Measurements from ENCODE around the gene PDE4D.

Gene PDE4D

GRCh38 chr5:59648038-59648831 lies 245.3 kb downstream of the PDE4D start:
- no peak for DNase-seq (ENCODE audit: extremely low spot score)
- ChIA-PET POLR2A (no interaction called here), CTCF (interaction anchor here (0.6 kb wide), 1 partner anchor 459 kb away, joined by 3 read pairs; no protein-coding TSS in a partner anchor)
- TF ChIP-seq FOXK2 (IDR thresholded peaks at IDR 0.05) = no peak
- no peak for TF ChIP-seq TARDBP (IDR thresholded peaks at IDR 0.05)
- no peak for TF ChIP-seq ARNT (IDR thresholded peaks at IDR 0.05)
- TF ChIP-seq PKNOX1 (IDR thresholded peaks at IDR 0.05) = no peak
- TF ChIP-seq CTBP1 (IDR thresholded peaks at IDR 0.05; ENCODE audit: borderline replicate concordance) = no peak
- TF ChIP-seq SUZ12 (IDR thresholded peaks at IDR 0.05) = no peak

- no peak for DNase-seq (ENCODE audit: extremely low spot score)
- CTCF ChIA-PET = no interaction called here
- TF ChIP-seq LEF1 (IDR thresholded peaks at IDR 0.05; ENCODE audit: borderline replicate concordance) = no peak
- TF ChIP-seq FOXA1 (IDR thresholded peaks at IDR 0.05) = no peak
- no peak for TF ChIP-seq FOXK2 (IDR thresholded peaks at IDR 0.05)
- TF ChIP-seq NFRKB (IDR thresholded peaks at IDR 0.05) = no peak
- no peak for TF ChIP-seq ZNF384 (IDR thresholded peaks at IDR 0.05)
- no peak for TF ChIP-seq ELF4 (IDR thresholded peaks at IDR 0.05)
- POLR2A ChIA-PET = no interaction called here
These were observed 248.1 kb downstream of the PDE4D start for GRCh38 chr5:59645380-59645779.

GRCh38 chr5:59640411-59640810 lies 253.1 kb downstream of the PDE4D start:
- ChIA-PET CTCF (no interaction called here), POLR2A (interaction anchor here (0.5 kb wide), 1 partner anchor 9 kb away, joined by 3 read pairs; no protein-coding TSS in a partner anchor)
- DNase-seq (ENCODE audit: extremely low spot score) = no peak
- TF ChIP-seq ZNF384 (IDR thresholded peaks at IDR 0.05) (no peak), NFRKB (IDR thresholded peaks at IDR 0.05) (no peak), TARDBP (IDR thresholded peaks at IDR 0.05) (no peak), ELF4 (IDR thresholded peaks at IDR 0.05) (no peak), FOXK2 (IDR thresholded peaks at IDR 0.05) (no peak), BHLHE40 (IDR thresholded peaks at IDR 0.05; ENCODE audit: borderline replicate concordance) (no peak), ARNT (IDR thresholded peaks at IDR 0.05) (no peak), PKNOX1 (IDR thresholded peaks at IDR 0.05) (no peak), LEF1 (IDR thresholded peaks at IDR 0.05; ENCODE audit: borderline replicate concordance) (no peak), FOXA1 (IDR thresholded peaks at IDR 0.05) (no peak), SP1 (IDR thresholded peaks at IDR 0.05) (no peak), HDGF (IDR thresholded peaks at IDR 0.05; ENCODE audit: borderline replicate concordance) (no peak), FOXM1 (IDR thresholded peaks at IDR 0.05; ENCODE audit: borderline replicate concordance) (no peak)

- CTCF ChIA-PET = no interaction called here
- no peak for TF ChIP-seq SUZ12 (IDR thresholded peaks at IDR 0.05)
- TF ChIP-seq SP1 (IDR thresholded peaks at IDR 0.05) = no peak
- no peak for TF ChIP-seq PKNOX1 (IDR thresholded peaks at IDR 0.05)
- TF ChIP-seq ELF4 (IDR thresholded peaks at IDR 0.05) = no peak
- no peak for TF ChIP-seq FOXA1 (IDR thresholded peaks at IDR 0.05)
- no peak for TF ChIP-seq CTBP1 (IDR thresholded peaks at IDR 0.05; ENCODE audit: borderline replicate concordance)
- no peak for TF ChIP-seq LEF1 (IDR thresholded peaks at IDR 0.05; ENCODE audit: borderline replicate concordance)
- TF ChIP-seq FOXM1 (IDR thresholded peaks at IDR 0.05; ENCODE audit: borderline replicate concordance) = no peak
- TF ChIP-seq ARNT (IDR thresholded peaks at IDR 0.05) = no peak
- no peak for DNase-seq (ENCODE audit: extremely low spot score)
- POLR2A ChIA-PET = no interaction called here
These were observed 255.5 kb downstream of the PDE4D start for GRCh38 chr5:59637884-59638580.

GRCh38 chr5:59629561-59629960 lies 264.0 kb downstream of the PDE4D start:
- ChIA-PET CTCF (interaction anchor here (0.5 kb wide), 1 partner anchor 57 kb away, joined by 4 read pairs; no protein-coding TSS in a partner anchor), POLR2A (no interaction called here)
- DNase-seq (ENCODE audit: extremely low spot score) = no peak
- TF ChIP-seq L3MBTL2 (conservative IDR thresholded peaks at IDR 0.05) (no peak), PKNOX1 (IDR thresholded peaks at IDR 0.05) (no peak), TARDBP (IDR thresholded peaks at IDR 0.05) (no peak), HDGF (IDR thresholded peaks at IDR 0.05; ENCODE audit: borderline replicate concordance) (no peak), CTBP1 (IDR thresholded peaks at IDR 0.05; ENCODE audit: borderline replicate concordance) (no peak), ELF4 (IDR thresholded peaks at IDR 0.05) (no peak), SP1 (IDR thresholded peaks at IDR 0.05) (no peak), ZNF384 (IDR thresholded peaks at IDR 0.05) (no peak), NFRKB (IDR thresholded peaks at IDR 0.05) (no peak), SUZ12 (IDR thresholded peaks at IDR 0.05) (no peak), FOXK2 (IDR thresholded peaks at IDR 0.05) (no peak), FOXA1 (IDR thresholded peaks at IDR 0.05) (no peak), BHLHE40 (IDR thresholded peaks at IDR 0.05; ENCODE audit: borderline replicate concordance) (no peak), FOXM1 (IDR thresholded peaks at IDR 0.05; ENCODE audit: borderline replicate concordance) (no peak), LEF1 (IDR thresholded peaks at IDR 0.05; ENCODE audit: borderline replicate concordance) (no peak)

All from HEK293T (cell line).